Tibial artery (tissue), 4 donors: ENCODE results near the gene DND1.
A peak's percentile ranks its signal among the peaks of the same experiment; 100 is the strongest.
"Not testable (repeated sequence)": the region's sequence is repeated elsewhere in the genome, so short reads cannot be mapped to it uniquely, and the experiment has no call there.

Source experiments
- DNase-seq, 2 donors: peaks; one replicate each; pipeline ENCODE4 v3.0.0-alpha.2; 2019
- H3K27ac ChIP-seq, 2 donors: fragments of 200-600 bp; sonication (generic) in 1 of 2; 1 replicate in 1 of 2; 2 replicates in 1 of 2; pipeline ENCODE4 v1.5.1; 2018 to 2019; ENCODE audit warnings: mild to moderate bottlenecking in 1 of 2
- H3K27me3 ChIP-seq, 2 donors: fragments of 200-600 bp; sonication (generic) in 1 of 2; one replicate each; pipeline versions ENCODE4 v1.5.1 to v1.6.0; 2016 to 2019
- H3K36me3 ChIP-seq, 3 donors: fragments of 200-600 bp; sonication (generic) in 2 of 3; one replicate each; pipeline ENCODE4 v1.5.1; 2016 to 2019; ENCODE audit warnings: mild to moderate bottlenecking in 2 of 3
- H3K4me1 ChIP-seq, 4 donors: fragments of 200-600 bp; sonication (generic) in 2 of 4; 1 replicate in 3 of 4; 2 replicates in 1 of 4; pipeline ENCODE4 v1.5.1; 2016 to 2019
- H3K4me3 ChIP-seq, 2 donors: fragments of 200-600 bp; sonication (generic) in 1 of 2; 1 replicate in 1 of 2; 2 replicates in 1 of 2; pipeline ENCODE4 v1.5.1; 2018 to 2019; ENCODE audit warnings: mild to moderate bottlenecking in 2 of 2
- H3K9me3 ChIP-seq, 3 donors: fragments of 200-600 bp; sonication (generic) in 1 of 3; one replicate each; pipeline ENCODE4 v1.5.1; 2016 to 2019
- intact Hi-C: fragments of 100-400 bp; cut with DNase I; formaldehyde crosslinking; loops from one replicate; pipeline ENCODE4 v1.15.0; 2023; ENCODE audit warnings: low total_unique reads
- TF ChIP-seq, protein P1 (sequence below), 2 experiments: fragments of 200-600 bp in 1 of 2; fragments of 450-650 bp in 1 of 2; IDR thresholded peaks; one replicate each; pipeline ENCODE4 v1.5.1; 2017 to 2019; ENCODE audit warnings: antibody characterized with exemption in 2 of 2, mild to moderate bottlenecking in 1 of 2, moderate library complexity in 1 of 2

Gene DND1

GRCh38 chr5:140664359-140665119 lies 8.8 kb downstream of the DND1 start, which contains the start of gene WDR55:
WDR55 (plus strand) TSS chr5:140664904; CDS start chr5:140664913, 9 bp downstream.
- peak; percentile 97 to 98 for DNase-seq
- peaks cover 41 to 59% (median 53%) of the 10 kb centered on the region in 3 donors for H3K36me3 ChIP-seq
- H3K9me3 ChIP-seq = no peaks in the 10 kb centered on the region
- peak within 1 kb of the TSS; percentile 81 to 82 for H3K4me3 ChIP-seq
- intact Hi-C loops = no loop called here
- TF ChIP-seq, protein P1, sequence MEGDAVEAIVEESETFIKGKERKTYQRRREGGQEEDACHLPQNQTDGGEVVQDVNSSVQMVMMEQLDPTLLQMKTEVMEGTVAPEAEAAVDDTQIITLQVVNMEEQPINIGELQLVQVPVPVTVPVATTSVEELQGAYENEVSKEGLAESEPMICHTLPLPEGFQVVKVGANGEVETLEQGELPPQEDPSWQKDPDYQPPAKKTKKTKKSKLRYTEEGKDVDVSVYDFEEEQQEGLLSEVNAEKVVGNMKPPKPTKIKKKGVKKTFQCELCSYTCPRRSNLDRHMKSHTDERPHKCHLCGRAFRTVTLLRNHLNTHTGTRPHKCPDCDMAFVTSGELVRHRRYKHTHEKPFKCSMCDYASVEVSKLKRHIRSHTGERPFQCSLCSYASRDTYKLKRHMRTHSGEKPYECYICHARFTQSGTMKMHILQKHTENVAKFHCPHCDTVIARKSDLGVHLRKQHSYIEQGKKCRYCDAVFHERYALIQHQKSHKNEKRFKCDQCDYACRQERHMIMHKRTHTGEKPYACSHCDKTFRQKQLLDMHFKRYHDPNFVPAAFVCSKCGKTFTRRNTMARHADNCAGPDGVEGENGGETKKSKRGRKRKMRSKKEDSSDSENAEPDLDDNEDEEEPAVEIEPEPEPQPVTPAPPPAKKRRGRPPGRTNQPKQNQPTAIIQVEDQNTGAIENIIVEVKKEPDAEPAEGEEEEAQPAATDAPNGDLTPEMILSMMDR (IDR thresholded peaks at IDR 0.05) = no peak
- H3K4me1 ChIP-seq = peaks cover 0 to 29% (median 17%) of the 10 kb centered on the region in 4 donors
- H3K27ac ChIP-seq = peak within 1 kb of the TSS; percentile 84 to 90
- H3K27me3 ChIP-seq = no peaks in the 10 kb centered on the region

- peaks cover 41 to 59% (median 53%) of the 10 kb centered on the region in 3 donors for H3K36me3 ChIP-seq
- TF ChIP-seq, protein P1 (IDR thresholded peaks at IDR 0.05) = no peak
- DNase-seq = no peak
Measured at GRCh38 chr5:140664030-140664358, 9.4 kb downstream of the DND1 start.

DNA sequence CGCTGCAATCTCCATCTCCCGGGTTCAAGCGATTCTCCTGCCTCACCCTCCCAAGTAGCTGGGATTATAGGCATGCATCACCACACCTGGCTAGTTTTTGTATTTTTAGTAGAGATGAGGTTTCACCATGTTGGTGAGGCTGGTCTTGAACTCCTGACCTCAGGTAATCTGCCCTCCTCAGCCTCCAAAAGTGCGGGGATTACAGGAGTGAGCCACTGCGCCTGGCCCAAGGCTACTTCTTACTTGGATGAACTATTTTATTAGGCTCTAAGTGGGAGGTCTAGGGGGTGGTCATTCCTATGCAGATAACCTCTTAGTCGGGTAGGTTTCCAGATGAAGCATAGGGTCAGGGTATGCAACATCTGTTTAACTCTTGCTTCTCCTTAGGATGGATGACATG lies 13.0 kb downstream of the DND1 start:
- H3K9me3 ChIP-seq, DNase-seq, H3K4me3 ChIP-seq, H3K27me3 ChIP-seq, intact Hi-C loops, H3K4me1 ChIP-seq, H3K27ac ChIP-seq: not testable (repeated sequence)
- peaks cover 72 to 77% (median 77%) of the 10 kb centered on the region in 3 donors for H3K36me3 ChIP-seq

More at GRCh38 chr5:140664030-140664358, 9.4 kb downstream of the DND1 start:
- H3K4me1 ChIP-seq = peaks cover 0 to 29% (median 17%) of the 10 kb centered on the region in 4 donors
- intact Hi-C loops = no loop called here
- no peaks in the 10 kb centered on the region for H3K27me3 ChIP-seq
- no peaks in the 10 kb centered on the region for H3K9me3 ChIP-seq
- peak overlapping the region; percentile 81 to 82 for H3K4me3 ChIP-seq
- H3K27ac ChIP-seq = peak overlapping the region; percentile 84 to 90

- TF ChIP-seq, protein P1 (IDR thresholded peaks at IDR 0.05) = no peak
- Histone ChIP-seq H3K27ac (no peak overlapping the region), H3K27me3 (no peaks in the 10 kb centered on the region), H3K9me3 (no peaks in the 10 kb centered on the region), H3K4me3 (no peak overlapping the region), H3K36me3 (peaks cover 87 to 92% (median 92%) of the 10 kb centered on the region in 3 donors), H3K4me1 (peaks cover 0 to 4% (median 2%) of the 10 kb centered on the region in 4 donors)
- intact Hi-C loops = no loop called here
- no peak for DNase-seq
Measured at GRCh38 chr5:140658870-140659269, 14.5 kb downstream of the DND1 start.

DNA sequence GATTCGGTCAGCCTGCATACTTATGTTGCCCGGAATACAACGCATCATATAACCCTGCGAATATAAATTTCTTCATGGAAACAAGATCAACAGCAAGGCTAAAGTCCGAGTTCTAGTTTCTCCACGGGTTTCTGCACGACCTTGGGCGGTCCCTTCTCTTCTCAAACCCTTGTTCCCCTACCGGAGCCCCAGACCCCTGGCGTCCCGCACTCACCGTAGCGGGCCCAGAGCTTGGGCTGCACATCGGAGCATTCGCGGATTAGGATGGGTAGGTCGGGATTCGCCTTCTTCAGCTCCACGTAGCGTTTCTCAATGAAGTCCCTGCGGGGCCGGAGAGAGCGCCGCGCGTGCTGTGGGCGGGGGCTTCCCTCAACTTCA lies 26.3 kb downstream of the DND1 start:
- Histone ChIP-seq H3K9me3 (no peaks in the 10 kb centered on the region), H3K36me3 (peaks cover 24 to 70% (median 52%) of the 10 kb centered on the region in 3 donors), H3K4me3 (peak overlapping the region; percentile 80 to 93), H3K27ac (peak overlapping the region; percentile 84 to 86), H3K4me1 (peaks cover 0 to 50% (median 25%) of the 10 kb centered on the region in 4 donors), H3K27me3 (no peaks in the 10 kb centered on the region)
- DNase-seq = no peak
- TF ChIP-seq, protein P1 (IDR thresholded peaks at IDR 0.05) = no peak
- intact Hi-C loops = loop anchor here (5.0 kb wide), 2 partner anchors 100 to 245 kb away; partner anchors contain the start of genes ANKHD1 and EIF4EBP3

GRCh38 chr5:140642718-140643117 lies 30.7 kb downstream of the DND1 start:
- H3K9me3 ChIP-seq = no peaks in the 10 kb centered on the region
- no peaks in the 10 kb centered on the region for H3K27me3 ChIP-seq
- H3K36me3 ChIP-seq = peaks cover 5 to 42% (median 26%) of the 10 kb centered on the region in 3 donors
- H3K27ac ChIP-seq = no peak overlapping the region
- no peak overlapping the region for H3K4me3 ChIP-seq
- intact Hi-C loops = no loop called here
- TF ChIP-seq, protein P1 (IDR thresholded peaks at IDR 0.05) = no peak
- peaks cover 0 to 63% (median 22%) of the 10 kb centered on the region in 4 donors for H3K4me1 ChIP-seq
- DNase-seq = peak; percentile 46 to 75
